Measurements from ENCODE around the gene SCN2A. TPM values are rescaled to one million over a fixed set of nuclear protein-coding genes. Genes with fewer than 3 reads are reported as not detected.

The SCN2A gene
- total RNA-seq, 1 experiment from 2014 or later: 0.24 TPM

DNA sequence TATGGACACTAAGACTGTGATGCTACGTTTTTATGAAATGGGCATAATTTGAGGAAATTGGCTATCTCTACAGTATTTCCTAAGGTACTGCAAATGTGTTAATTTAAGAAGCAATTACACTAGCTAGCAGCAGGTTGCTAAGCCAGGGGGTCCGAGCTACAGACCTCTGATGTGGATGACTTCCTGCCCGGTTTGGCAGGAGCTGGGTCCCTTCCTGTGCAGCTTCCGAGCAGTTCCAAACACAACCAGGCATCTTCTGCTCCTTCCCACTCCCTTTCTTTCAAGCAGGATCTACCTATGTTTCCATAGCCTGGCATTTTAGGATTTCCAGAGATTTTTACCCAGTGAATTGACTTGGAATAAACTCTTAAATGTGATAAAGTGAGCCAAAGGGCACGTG is 55.7 kb downstream of the SCN2A start:
- WGBS (ENCODE audit: extremely low coverage, insufficient read length, low lambda C conversion rate): no CpG with 5 or more reads among the region's 5 CpGs
- no peak overlapping the region for H2AFZ ChIP-seq (ENCODE audit: low read length)

More for the DNA sequence above, 55.7 kb downstream of the SCN2A start:
- DNase-seq: no peak
- TF ChIP-seq, protein P1, sequence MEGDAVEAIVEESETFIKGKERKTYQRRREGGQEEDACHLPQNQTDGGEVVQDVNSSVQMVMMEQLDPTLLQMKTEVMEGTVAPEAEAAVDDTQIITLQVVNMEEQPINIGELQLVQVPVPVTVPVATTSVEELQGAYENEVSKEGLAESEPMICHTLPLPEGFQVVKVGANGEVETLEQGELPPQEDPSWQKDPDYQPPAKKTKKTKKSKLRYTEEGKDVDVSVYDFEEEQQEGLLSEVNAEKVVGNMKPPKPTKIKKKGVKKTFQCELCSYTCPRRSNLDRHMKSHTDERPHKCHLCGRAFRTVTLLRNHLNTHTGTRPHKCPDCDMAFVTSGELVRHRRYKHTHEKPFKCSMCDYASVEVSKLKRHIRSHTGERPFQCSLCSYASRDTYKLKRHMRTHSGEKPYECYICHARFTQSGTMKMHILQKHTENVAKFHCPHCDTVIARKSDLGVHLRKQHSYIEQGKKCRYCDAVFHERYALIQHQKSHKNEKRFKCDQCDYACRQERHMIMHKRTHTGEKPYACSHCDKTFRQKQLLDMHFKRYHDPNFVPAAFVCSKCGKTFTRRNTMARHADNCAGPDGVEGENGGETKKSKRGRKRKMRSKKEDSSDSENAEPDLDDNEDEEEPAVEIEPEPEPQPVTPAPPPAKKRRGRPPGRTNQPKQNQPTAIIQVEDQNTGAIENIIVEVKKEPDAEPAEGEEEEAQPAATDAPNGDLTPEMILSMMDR (conservative IDR thresholded peaks at IDR 0.05): no peak
- Histone ChIP-seq H3K4me2 (ENCODE audit: insufficient read depth, insufficient read length, low read length) (no peak overlapping the region), H3K9me3 (ENCODE audit: control insufficient read depth, low read depth, low read length) (no peaks in the 10 kb centered on the region), H3K14ac (ENCODE audit: insufficient read depth, low read length) (no peak overlapping the region), H2BK12ac (ENCODE audit: insufficient read length, low read depth, low read length) (no peak overlapping the region), H3K27me3 (ENCODE audit: insufficient read depth, low read length) (no peaks in the 10 kb centered on the region), H4K20me1 (ENCODE audit: control insufficient read depth, insufficient read depth, insufficient read length) (no peaks in the 10 kb centered on the region), H2BK5ac (ENCODE audit: insufficient read length, low read length) (no peak overlapping the region), H3K4me1 (ENCODE audit: insufficient read depth, low read length) (no peaks in the 10 kb centered on the region), H3K27ac (ENCODE audit: insufficient read length, low read depth, low read length) (no peak overlapping the region), H2AK5ac (ENCODE audit: insufficient read length, low read length) (no peak overlapping the region), H4K5ac (ENCODE audit: insufficient read length, low read depth, low read length) (no peak overlapping the region), H3K23ac (ENCODE audit: insufficient read length, low read depth, low read length) (no peak overlapping the region), H2BK20ac (ENCODE audit: low read depth, low read length, poor library complexity, severe bottlenecking) (no peak overlapping the region), H3K23me2 (ENCODE audit: insufficient read length, low read depth, low read length, poor library complexity, severe bottlenecking) (no peaks in the 10 kb centered on the region), H4K91ac (ENCODE audit: insufficient read length, low read depth, low read length) (no peak overlapping the region), H2BK15ac (ENCODE audit: low read depth, low read length) (no peak overlapping the region), H3K79me1 (ENCODE audit: insufficient read depth, low read depth, low read length, poor library complexity, severe bottlenecking) (no peaks in the 10 kb centered on the region), H2BK120ac (ENCODE audit: low read depth, low read length, poor library complexity, severe bottlenecking) (no peak overlapping the region), H3T11ph (ENCODE audit: low read length) (no peak overlapping the region), H3K18ac (ENCODE audit: insufficient read length, low read depth, low read length) (no peak overlapping the region), H3K9ac (ENCODE audit: extremely low read depth, insufficient read length, low read length) (no peak overlapping the region), H3K56ac (ENCODE audit: insufficient read length, low read depth, low read length) (no peak overlapping the region), H3K4ac (ENCODE audit: low read depth, low read length) (no peak overlapping the region), H4K8ac (replicated peaks; ENCODE audit: insufficient read length, low read depth, low read length) (no peak overlapping the region), H3K79me2 (ENCODE audit: insufficient read depth, low read length) (no peaks in the 10 kb centered on the region)
- Mint-ChIP-seq H3K4me1 (peaks cover 5 to 8% of the 10 kb centered on the region in 2 experiments), H3K9me3 (no peaks in the 10 kb centered on the region; a peak in 1 of 5 replicates), H3K27ac (no peak overlapping the region), H3K4me3 (no peak overlapping the region), H3K27me3 (ENCODE audit: low read depth) (no peaks in the 10 kb centered on the region), H3K36me3 (ENCODE audit: insufficient read depth in 1 of 3, low read depth in 3 of 3) (no peaks in the 10 kb centered on the region)

All from H9 (cell line).